Measurements from ENCODE around the gene HOXA13.
A peak's percentile ranks its signal among the peaks of the same experiment; 100 is the strongest.

GRCh38 chr7:27151931-27152815 lies 47.7 kb downstream of the HOXA13 start, which contains the start of gene HOXA3:
- TF ChIP-seq CTCF (conservative IDR thresholded peaks at IDR 0.05; ENCODE audit: low read depth in 2 of 2) (no peak), JUNB (IDR thresholded peaks at IDR 0.05; ENCODE audit: unreplicated experiment) (no peak), POLR2AphosphoS5 (IDR thresholded peaks at IDR 0.05; ENCODE audit: low read depth) (no peak), ETS1 (IDR thresholded peaks at IDR 0.05) (no peak), EZH2phosphoT487 (IDR thresholded peaks at IDR 0.05; ENCODE audit: unreplicated experiment) (peak; percentile 94), NANOG (IDR thresholded peaks at IDR 0.05; ENCODE audit: borderline replicate concordance) (no peak), EZH2 (IDR thresholded peaks at IDR 0.05; ENCODE audit: low read depth, unreplicated experiment) (peak; percentile 97), REST (IDR thresholded peaks at IDR 0.05; ENCODE audit: unreplicated experiment) (no peak), STAT1 (IDR thresholded peaks at IDR 0.05; ENCODE audit: unreplicated experiment) (no peak), ZNF114 (CRISPR knock-in tag; IDR thresholded peaks at IDR 0.05) (no peak), CREB1 (CRISPR knock-in tag; IDR thresholded peaks at IDR 0.05; ENCODE audit: low read depth) (no peak)

Data from GM23338 (cell line).